Daoy (cell line): ENCODE measurements around the gene FRG2B. TPM values are rescaled to one million over a fixed set of nuclear protein-coding genes. Genes with fewer than 3 reads are reported as not detected.
"Not testable (repeated sequence)": the region's sequence is repeated elsewhere in the genome, so short reads cannot be mapped to it uniquely, and the experiment has no call there.

Experiments
- DNase-seq: peaks from one replicate; pipeline ENCODE4 v3.0.0-alpha.2; 2015; ENCODE audit warnings: low read depth
- total RNA-seq: library from RNA; depleted of rRNA; stranded (reverse); fragments of >200 nt; shearing (Covaris generic); gene quantifications from 2 replicates; pipeline ENCODE4 v1.2.3, GENCODE V29; 2014; rRNA removed

Gene FRG2B
- total RNA-seq, 1 experiment from 2014 or later, result not detected

GRCh38 chr10:133599869-133600268 lies 26.7 kb downstream of the FRG2B start:
- DNase-seq, result not testable (repeated sequence)

DNA sequence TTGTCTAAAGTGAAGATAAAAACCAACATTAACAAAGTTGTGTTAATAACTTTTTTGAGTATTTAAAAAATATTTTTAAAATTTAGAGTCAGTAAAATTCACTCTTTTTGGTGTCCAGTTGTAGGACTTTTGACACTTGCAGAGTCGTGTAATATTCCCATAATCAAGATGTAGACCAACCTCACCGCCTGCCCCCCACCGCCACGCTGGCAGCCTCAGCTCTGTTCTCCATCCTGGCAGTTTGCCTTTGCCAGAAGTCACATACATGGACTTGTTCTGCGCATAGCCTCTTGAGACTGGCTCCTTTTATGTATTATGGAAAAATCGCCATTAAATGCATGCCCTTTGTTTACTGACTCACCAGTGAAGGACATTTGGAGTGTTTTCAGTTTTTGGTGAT lies 33.9 kb downstream of the FRG2B start:
- DNase-seq, result no peak

GRCh38 chr10:133590970-133591359 lies 35.6 kb downstream of the FRG2B start:
- DNase-seq, result no peak

DNA sequence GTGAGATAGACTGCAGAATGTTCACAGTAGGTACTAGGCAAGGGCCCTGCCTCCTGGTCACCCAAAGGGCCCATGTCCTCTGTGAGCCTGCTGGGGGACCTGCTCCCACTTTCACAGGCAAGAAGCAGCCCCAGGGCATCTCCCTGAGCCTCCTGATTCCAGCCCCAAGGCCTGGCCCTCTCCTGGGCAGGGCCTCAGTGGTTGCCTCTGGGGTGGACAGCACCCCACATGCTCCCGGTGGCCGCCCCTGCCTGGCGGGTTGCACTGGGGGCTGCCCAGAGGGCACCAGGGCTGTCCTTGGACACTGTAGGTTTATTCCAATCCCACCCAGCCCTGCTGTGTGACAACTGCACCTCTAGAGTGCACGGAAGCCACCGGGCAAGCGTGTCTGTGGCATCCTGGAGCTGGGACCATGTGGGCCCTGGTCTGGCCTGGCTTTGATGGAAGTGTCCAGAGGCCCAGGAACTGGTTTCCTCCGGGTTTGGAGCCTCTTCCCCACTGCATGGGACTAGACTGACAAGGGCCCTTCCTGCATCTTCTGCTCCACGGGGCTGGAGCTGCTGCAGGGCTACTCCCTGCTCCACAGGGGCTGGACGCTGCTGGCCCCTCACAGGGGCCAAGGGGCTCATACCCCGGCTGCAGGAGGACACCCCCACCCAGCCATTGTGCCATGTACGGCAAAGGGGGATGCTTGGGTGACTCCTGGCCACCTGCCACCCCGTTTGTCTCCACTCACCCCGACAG lies 36.2 kb downstream of the FRG2B start:
- no peak for DNase-seq

DNA sequence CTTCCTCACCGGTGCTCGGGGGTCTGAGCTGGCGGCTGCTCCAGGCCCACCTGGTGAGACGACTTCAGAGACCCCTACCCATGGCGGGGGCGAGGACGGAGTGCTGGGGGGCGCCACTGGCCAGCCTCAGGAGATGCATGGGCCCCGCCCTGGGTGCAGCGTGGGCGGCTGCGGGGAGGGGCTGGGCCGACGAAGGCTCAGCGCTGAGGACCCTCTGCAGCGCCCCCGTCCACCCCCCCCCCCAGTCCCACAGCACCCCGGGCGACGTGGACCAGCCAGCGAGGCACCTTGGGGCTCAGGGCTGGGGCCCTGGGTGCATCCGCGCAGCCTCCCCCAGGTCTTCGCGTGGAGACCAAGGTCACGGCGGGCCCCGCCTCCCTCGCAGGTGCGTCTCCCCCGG lies 49.6 kb downstream of the FRG2B start:
- not testable (repeated sequence) for DNase-seq

Other genes starting within 250 kb of the FRG2B start
- 0.48 and 2.1 TPM in 2 replicates for gene PAOX, start 247.5 kb downstream of the FRG2B start, total RNA-seq
- gene MTG1, start 232.6 kb downstream of the FRG2B start, total RNA-seq, result 35.8 and 51.0 TPM in 2 replicates
- not detected in 2 replicates for gene SPRN, start 202.2 kb downstream of the FRG2B start, total RNA-seq
- gene SCART1, start 172.8 kb downstream of the FRG2B start, total RNA-seq, result 0.06 and 0.40 TPM in 2 replicates
- gene CYP2E1, start 99.4 kb downstream of the FRG2B start, total RNA-seq, result 0.12 and 2.5 TPM in 2 replicates
- 0.80 TPM in 1 of 2 replicates, not detected in the other for gene SYCE1, start 61.2 kb downstream of the FRG2B start, total RNA-seq